Measurements from ENCODE around the gene ESAM.

Gene ESAM

DNA sequence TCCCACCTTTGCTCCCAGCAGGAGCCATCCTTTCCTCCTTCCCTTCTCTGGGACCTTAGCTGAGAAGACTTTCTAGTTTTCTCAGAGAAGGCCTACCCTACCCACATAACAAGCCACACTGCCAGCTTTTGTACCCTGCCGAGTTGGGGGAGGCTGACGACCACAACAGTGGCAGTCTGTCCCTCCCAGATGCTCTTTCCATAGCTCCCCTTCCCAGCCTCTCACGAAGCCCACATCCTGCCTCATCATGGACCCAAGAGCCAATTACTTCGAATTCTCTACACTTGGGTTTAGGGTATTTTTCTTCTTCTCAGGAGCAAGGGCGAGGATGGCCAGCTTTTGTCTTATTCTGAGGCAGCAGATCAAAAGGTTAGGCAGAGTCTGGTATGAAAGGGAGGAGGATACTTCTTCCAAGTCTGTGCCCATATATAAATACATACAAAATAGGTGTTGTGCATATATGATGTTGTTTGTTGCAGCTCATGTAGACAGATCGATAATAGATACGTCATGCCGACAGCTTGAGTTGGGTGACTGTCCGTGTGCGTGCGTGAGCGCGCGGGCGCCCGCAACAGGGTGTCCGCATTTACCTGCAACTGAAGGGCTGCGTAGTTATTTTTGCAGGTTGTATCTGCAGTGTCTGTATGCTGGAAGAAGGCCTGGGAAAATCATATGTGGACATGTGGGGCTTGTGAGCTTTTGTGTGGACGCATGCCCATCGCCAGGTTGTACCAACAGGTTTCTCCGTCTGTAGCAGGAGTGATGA, 23.2 kb downstream of the ESAM start:
- Histone ChIP-seq H3K27me3 (replicated peaks) (peaks cover 2% of the 10 kb centered on the region), H3K36me3 (replicated peaks) (no peaks in the 10 kb centered on the region), H3K4me3 (ENCODE audit: low read depth, low read length) (peak overlapping the region; percentile 64), H3K27ac (no peak overlapping the region)
- no peak for DNase-seq
- TF ChIP-seq CTCF (IDR thresholded peaks at IDR 0.05; ENCODE audit: low read depth, low read length, missing control alignments), result no peak
- in situ Hi-C loops (cut with HindIII; ENCODE audit: low pct_ligation_motif_present, low sequenced_read_pairs), result no loop called here

DNA sequence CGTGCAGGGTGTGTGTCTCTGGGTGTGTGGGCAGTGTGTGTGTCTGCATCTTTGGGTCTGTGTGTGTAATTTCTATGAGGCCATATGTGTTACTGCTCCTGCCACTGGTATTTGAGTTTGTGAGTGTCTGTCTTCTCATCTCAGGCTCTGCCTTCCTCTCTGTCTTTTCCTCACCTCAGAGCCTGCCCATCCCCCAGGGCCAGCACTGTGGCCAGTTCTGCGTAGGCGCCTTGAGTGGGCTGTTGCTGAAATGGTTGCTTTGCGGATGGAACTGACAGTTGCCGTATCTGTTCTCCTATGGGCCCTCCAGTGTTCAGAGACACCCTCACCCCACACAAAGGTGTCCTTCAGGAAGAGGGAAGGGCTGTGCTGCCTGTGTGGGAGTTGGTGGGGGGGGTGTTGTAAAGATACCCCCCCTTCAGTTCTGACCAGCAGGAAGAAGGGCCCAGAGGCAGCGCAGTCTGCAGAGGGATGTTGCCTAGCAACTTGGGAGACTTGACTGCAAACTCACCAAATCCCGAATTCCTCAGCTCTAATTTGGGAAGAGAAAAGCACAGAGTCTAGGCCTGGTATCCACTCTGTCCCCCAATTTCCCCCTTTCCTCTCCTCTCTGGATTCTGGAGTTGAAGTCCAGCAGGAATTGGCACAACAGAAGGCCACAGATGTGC, 24.3 kb downstream of the ESAM start:
- in situ Hi-C loops (cut with HindIII; ENCODE audit: low pct_ligation_motif_present, low sequenced_read_pairs), result no loop called here
- TF ChIP-seq CTCF (IDR thresholded peaks at IDR 0.05; ENCODE audit: low read depth, low read length, missing control alignments), result no peak
- no peak for DNase-seq
- Histone ChIP-seq H3K27me3 (replicated peaks) (peaks cover 2% of the 10 kb centered on the region), H3K27ac (no peak overlapping the region), H3K4me3 (ENCODE audit: low read depth, low read length) (no peak overlapping the region), H3K36me3 (replicated peaks) (no peaks in the 10 kb centered on the region)

DNA sequence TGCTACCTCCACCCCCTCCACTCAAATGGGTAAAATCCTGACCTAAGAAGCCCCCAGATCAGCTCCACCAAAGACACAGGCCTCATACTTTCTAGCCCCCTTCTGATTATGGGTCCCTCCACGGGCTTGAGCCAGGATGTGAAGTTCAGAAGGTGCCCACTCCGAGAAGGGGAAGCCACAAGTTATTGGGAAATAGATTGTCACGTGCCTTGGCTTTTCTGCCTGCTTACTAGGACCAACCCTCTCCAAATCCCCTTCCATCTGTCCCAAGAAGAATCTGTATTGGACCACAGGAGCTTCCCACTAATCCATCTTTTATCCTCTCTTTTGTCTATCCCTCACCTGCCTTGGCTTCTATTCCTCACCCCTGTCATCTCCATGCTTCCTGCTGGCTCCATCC, 25.4 kb downstream of the ESAM start:
- peaks cover 2% of the 10 kb centered on the region for H3K27me3 ChIP-seq (replicated peaks)
- in situ Hi-C loops (cut with HindIII; ENCODE audit: low pct_ligation_motif_present, low sequenced_read_pairs), result no loop called here
- no peak overlapping the region for H3K4me3 ChIP-seq (ENCODE audit: low read depth, low read length)
- TF ChIP-seq CTCF (IDR thresholded peaks at IDR 0.05; ENCODE audit: low read depth, low read length, missing control alignments), result no peak
- H3K36me3 ChIP-seq (replicated peaks), result no peaks in the 10 kb centered on the region
- no peak for DNase-seq
- H3K27ac ChIP-seq, result no peak overlapping the region

DNA sequence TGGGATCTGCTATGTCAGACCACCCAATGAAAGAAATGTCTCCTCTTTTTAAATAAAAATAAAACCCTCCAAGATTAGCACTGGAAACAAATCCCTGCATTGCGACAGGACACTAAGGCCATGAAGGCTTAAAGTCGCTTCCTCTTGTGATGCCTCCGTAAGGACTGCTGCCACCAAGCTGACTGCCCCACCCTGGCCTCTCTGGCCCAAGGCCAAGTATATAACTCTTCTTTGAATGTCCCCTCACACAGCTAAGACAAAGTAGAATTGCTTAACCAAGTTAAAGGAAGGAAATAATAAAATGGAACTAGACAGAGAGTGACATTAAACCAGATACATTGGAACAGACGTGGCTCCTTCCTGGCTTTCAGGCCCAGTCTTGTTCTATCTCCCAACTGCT, 29.9 kb downstream of the ESAM start:
- in situ Hi-C loops (cut with HindIII; ENCODE audit: low pct_ligation_motif_present, low sequenced_read_pairs), result no loop called here

DNA sequence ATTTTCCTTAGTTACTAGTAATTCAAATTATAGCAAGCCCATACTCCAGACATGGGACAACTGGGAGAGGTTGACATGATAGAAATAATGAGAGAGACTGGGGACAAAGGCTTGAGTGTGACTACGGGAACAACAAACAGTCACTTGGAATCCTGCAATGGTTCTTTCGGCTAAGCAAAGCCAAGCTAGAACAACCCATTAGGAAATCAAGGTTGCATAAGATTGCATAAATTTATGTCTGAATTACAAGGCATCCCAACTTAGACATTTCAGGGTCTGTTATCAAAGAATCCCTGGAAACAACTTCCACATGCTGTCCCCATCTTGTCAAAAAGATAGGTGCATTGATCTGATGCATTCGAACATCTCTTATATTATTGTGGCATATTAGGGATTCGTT, 32.5 kb downstream of the ESAM start:
- no peaks in the 10 kb centered on the region for H3K36me3 ChIP-seq (replicated peaks)
- no peak for TF ChIP-seq CTCF (IDR thresholded peaks at IDR 0.05; ENCODE audit: low read depth, low read length, missing control alignments)
- in situ Hi-C loops (cut with HindIII; ENCODE audit: low pct_ligation_motif_present, low sequenced_read_pairs), result no loop called here
- no peak for DNase-seq
- H3K27me3 ChIP-seq (replicated peaks), result no peaks in the 10 kb centered on the region
- no peak overlapping the region for H3K27ac ChIP-seq
- H3K4me3 ChIP-seq (ENCODE audit: low read depth, low read length), result no peak overlapping the region

More for the DNA sequence above, 29.9 kb downstream of the ESAM start:
- Histone ChIP-seq H3K36me3 (replicated peaks) (no peaks in the 10 kb centered on the region), H3K4me3 (ENCODE audit: low read depth, low read length) (no peak overlapping the region), H3K27me3 (replicated peaks) (no peaks in the 10 kb centered on the region), H3K27ac (no peak overlapping the region)
- DNase-seq, result no peak
- TF ChIP-seq CTCF (IDR thresholded peaks at IDR 0.05; ENCODE audit: low read depth, low read length, missing control alignments), result no peak

All from brain microvascular endothelial cell (primary cell).